Measurements from ENCODE around the gene ENKD1.

The ENKD1 gene

DNA sequence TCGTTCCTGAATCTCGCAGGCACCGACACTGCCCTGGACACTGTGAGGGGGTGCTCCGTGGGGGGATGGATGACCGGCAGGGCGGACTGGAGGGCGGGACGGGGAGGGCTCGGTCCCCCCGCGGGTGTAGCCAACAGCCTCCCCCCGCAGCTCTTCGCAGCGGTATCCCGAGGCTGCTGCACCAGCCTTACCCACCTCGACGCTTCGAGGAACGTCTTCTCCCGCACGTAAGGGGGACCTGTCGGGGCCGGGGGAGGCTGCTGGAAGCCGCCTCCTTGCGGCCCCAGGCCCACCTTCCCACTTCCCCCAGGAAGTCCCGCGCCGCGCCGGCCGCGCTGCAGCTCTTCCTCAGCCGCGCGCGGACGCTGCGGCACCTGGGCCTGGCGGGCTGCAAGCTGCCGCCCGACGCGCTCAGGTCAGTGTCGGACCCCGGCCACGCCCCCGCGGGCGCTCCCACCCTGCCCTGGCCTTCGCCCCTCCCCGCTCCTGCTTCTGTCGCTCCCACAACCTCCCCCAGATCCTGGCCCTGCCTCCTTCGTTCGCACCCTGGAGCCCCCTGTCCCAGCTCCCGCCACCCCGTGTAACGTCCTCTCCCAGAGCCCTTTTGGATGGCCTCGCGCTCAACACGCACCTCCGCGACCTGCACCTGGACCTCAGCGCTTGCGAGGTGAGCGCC, 18.3 kb downstream of the ENKD1 start:
- DNase-seq, result no peak

DNA sequence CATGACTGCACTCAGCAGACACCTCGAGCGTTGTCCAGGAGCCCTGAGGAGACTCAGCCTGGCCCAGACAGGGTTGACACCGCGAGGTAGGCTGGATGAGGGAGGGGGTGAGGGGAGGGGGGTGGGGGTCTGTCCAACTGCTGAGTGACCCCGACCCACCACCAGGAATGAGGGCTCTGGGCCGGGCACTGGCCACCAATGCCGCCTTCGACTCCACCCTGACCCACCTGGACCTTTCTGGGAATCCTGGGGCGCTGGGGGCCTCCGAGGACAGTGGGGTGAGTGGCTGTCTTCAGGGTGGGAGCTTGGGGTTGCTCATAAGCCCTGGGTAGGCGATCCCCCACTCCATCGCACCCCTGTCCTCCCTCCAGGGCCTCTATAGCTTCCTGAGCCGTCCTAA, 18.9 kb downstream of the ENKD1 start:
- DNase-seq, result no peak

DNA sequence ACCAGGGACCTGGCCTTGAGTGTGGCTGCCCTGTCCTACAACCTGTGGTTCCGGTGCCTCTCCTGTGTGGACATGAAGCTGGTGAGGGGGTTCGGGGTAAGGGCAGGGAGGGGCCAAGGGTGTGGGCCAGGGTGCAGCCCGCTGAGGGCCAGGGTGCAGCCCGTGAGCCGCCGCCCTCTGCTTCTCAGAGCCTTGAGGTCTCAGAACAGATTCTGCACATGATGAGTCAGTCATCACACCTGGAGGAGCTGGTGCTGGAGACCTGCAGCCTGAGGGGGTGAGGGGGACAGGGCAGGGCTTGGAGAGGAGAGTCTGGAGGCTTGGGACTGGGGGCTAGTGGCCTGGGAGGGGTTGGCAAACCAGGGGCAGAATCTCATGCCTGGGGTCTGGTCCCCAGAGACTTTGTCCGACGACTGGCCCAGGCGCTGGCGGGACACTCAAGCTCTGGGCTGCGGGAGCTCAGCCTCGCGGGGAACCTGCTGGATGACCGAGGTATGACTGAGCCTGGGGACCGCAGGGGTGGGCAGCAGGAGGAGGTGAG, 19.4 kb downstream of the ENKD1 start:
- DNase-seq, result no peak

DNA sequence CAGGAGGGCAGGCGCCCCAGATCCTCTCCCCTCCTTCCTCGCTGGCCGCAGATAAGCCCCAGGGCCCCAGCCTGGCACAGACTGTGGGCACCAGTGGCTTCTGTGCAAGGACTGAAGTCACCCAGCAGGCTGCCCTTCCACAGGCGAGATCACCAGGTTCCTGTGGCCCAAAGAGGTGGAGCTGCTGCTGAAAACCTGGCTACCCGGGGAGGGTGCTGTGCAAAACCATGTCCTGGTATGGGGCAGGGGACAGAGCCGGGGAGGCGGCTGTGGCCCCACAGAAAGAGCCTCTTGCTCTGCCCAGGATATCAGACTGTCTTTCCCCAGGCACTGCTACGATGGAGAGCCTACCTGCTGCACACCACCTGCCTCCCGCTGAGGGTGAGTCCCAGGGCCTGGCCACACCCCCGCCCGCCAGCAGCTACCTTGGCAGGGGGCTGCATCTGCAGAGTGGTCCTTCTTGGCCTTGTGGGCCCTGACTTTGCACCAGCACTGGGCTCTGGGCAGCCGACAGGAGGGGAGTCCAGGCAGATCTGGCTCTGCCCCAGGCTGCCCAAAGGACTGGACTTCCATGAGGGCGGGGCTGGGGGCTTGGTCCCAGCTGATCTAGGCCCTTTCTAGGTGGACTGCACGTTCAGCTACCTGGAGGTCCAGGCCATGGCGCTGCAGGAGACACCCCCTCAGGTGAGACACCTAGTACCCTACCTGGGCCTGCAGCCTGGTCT, 21.0 kb downstream of the ENKD1 start:
- peak; percentile 49 for DNase-seq

DNA sequence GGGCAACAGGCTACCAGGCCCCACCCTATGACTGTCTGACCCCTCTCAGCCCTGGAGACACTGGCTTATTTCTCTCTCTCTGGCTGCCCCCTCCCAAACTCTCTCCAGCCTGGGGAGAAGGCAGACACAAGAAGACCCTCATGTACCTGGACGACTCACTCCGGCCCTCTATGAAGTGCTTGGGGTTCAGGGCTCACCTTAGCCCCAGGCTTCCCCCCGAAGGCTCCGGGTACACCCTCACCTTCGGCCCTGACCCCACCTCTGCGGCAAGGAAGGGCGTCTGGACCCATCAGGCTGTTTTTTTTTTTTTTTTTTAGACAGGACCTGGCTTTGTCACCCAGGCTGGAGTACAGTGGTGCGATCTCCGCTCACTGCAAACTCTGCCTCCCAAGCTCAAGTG, 22.5 kb downstream of the ENKD1 start:
- no peak for DNase-seq

DNA sequence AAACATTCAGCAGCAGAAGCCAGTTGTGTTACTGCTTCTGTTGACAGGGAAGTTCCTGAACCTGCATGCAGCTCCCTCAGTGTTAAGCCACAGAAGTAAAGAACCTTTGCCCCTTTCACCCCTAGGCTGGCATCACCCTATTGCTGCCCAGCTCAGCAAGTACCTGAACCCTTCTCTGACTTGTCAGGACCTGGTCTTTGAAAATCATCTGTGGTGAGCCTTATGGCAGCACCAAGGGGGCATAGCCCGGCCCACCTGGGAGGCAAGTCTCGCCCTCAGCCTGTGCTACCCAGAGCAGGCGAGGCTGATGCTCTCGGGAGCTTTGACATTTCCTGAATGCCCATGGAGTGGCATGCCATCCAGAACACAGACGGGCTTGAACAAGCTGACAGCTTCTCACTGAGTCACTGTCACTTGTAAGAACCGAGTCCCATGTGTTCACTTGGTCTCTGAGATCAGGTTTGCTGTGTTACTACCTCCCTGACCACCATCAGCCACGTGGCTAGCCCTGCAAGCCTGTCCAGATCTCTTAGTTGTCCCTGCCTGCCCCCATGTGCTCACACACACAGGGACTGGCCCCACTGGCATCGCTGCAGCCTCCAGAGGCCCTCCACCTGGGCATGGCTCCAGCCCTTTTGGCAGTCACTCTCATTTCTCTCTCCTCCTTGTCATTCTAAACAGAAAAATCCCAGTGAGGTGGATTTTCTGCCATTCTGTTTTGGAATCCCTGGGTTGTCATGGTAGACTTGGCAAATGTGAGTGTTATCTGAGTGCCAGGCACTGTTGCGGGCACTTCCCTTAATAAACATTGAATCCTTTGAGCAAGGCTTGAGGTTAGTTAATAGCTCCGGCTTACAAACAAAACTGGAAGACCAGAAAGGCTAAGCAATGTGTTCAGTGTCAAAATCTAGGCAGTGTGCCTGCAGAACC, 24.5 kb downstream of the ENKD1 start:
- no peak for DNase-seq

DNA sequence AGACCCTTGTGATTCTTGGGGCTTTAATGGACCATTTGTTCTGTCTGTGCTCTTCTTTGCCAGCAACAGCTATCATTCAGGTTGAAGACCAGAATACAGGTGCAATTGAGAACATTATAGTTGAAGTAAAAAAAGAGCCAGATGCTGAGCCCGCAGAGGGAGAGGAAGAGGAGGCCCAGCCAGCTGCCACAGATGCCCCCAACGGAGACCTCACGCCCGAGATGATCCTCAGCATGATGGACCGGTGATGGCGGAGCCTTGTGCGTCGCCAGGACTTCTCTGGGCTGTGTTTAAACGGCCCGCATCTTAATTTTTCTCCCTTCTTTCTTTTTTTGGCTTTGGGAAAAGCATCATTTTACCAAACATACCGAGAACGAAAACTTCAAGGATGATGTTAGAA, 28.9 kb downstream of the ENKD1 start:
- DNase-seq, result no peak

DNA sequence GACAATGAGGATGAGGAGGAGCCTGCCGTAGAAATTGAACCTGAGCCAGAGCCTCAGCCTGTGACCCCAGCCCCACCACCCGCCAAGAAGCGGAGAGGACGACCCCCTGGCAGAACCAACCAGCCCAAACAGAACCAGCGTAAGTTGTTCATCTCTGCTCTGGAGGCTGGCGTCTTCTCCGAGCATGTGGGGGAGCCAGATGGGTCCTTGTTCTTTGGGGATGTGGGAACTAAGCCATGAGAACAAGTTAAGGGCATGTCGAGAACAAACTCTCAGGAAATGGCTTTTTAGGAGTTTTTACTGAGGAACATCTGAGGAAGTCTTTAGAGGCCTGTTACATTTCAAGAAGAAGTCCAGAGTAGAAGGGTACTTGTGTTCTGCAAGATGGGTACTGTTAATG, 29.8 kb downstream of the ENKD1 start:
- no peak for DNase-seq

DNA sequence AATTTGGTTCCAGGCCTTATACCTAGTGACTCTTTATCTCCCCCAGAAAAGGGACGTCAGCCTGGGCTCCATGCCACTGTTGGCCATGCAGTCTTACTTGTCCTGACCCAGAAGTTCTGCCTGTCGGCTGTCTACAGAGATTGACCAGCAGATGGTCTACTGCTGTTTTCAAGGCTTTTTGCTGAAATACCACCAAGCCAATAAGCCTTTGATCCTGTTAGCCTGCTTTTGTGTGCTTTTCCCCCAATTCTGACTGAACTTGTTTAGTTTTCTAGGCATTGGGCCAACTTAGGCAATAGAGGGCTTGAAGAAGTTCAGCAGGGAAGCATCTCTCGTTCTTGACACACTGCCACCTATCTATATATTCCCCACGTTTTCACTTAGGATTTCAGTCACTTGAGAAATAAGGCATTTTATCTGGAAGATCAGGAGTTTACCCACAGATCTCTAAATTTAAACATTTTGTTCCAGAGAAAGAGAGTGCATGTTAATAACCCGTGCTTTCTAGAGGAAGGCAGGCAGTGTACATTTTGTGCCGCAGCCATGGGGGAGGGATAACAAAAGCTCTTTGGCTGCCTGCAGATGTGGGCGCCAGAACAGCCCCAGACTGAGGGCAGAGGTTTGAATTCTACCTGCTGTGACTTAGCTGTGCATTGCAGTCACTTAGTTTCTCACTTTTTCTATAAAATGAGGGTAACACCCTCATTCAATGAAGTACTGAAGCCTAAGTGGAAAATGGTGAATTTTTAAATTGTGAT, 34.0 kb downstream of the ENKD1 start:
- DNase-seq, result no peak

DNA sequence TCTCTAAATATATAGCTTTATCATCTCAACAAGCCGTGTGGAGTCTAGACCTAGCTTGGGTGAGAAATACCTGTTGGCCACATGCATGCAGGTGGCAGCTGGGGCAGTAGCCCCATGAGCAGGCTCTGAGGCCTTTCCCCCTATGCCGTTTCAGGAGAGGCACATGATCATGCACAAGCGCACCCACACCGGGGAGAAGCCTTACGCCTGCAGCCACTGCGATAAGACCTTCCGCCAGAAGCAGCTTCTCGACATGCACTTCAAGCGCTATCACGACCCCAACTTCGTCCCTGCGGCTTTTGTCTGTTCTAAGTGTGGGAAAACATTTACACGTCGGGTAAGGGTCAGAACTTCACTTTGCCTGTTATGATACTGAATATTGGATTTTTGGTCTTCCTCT, 38.3 kb downstream of the ENKD1 start:
- no peak for DNase-seq

DNA sequence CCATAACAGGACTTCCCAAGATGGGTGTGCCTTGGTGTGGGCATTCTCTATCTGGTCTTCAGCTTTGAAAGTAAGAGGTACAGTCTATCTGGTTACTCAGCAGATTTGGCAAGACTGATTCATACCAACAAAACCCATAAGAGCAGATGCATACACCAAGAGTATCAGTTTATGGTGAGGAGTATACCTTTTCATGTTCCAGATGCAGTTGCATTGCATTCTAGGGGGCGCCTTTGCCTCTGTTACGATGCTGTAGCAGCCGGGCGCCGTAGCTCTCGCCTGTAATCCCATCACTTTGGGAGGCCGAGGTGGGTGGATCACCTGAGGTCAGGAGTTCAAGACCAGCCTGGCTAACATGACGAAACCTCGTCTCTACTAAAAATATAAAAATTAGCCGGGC, 52.7 kb downstream of the ENKD1 start:
- peak; percentile 40 for DNase-seq
